KOPT-K1 (cell line): ENCODE measurements around the gene TULP1.

Source experiments
- H3K27ac ChIP-seq: fragments of 200-600 bp; sonication (generic); 2 replicates; pipeline ENCODE4 v1.5.1; 2016; ENCODE audit warnings: antibody characterized with exemption, mild to moderate bottlenecking, low read depth, low read length; ENCODE audit not compliant: poor library complexity, severe bottlenecking
- H3K36me3 ChIP-seq: fragments of 200-600 bp; sonication (generic); 2 replicates; pipeline ENCODE4 v1.5.1; 2017; ENCODE audit warnings: antibody characterized with exemption, mild to moderate bottlenecking, low read length, moderate library complexity; ENCODE audit not compliant: insufficient read depth
- H3K9me3 ChIP-seq: fragments of 200-600 bp; sonication (generic); 2 replicates; pipeline ENCODE4 v1.5.1; 2017; ENCODE audit warnings: antibody characterized with exemption, low read length, mild to moderate bottlenecking; ENCODE audit not compliant: insufficient read depth, poor library complexity, severe bottlenecking

The TULP1 gene

GRCh38 chr6:35496036-35496840 lies 16.5 kb downstream of the TULP1 start:
- H3K27ac ChIP-seq: no peak overlapping the region

GRCh38 chr6:35495258-35496035 lies 17.2 kb downstream of the TULP1 start:
- H3K9me3 ChIP-seq: no peaks in the 10 kb centered on the region
- H3K36me3 ChIP-seq: no peaks in the 10 kb centered on the region
- no peak overlapping the region for H3K27ac ChIP-seq

More at GRCh38 chr6:35496036-35496840, 16.5 kb downstream of the TULP1 start:
- H3K36me3 ChIP-seq: no peaks in the 10 kb centered on the region
- no peaks in the 10 kb centered on the region for H3K9me3 ChIP-seq

GRCh38 chr6:35494161-35494563 lies 18.5 kb downstream of the TULP1 start:
- Histone ChIP-seq H3K36me3 (no peaks in the 10 kb centered on the region), H3K9me3 (no peaks in the 10 kb centered on the region), H3K27ac (no peak overlapping the region)

GRCh38 chr6:35493307-35493983 lies 19.3 kb downstream of the TULP1 start:
- Histone ChIP-seq H3K9me3 (no peaks in the 10 kb centered on the region), H3K36me3 (no peaks in the 10 kb centered on the region), H3K27ac (no peak overlapping the region)

- no peaks in the 10 kb centered on the region for H3K36me3 ChIP-seq
- no peaks in the 10 kb centered on the region for H3K9me3 ChIP-seq
- no peak overlapping the region for H3K27ac ChIP-seq
These were observed 19.8 kb downstream of the TULP1 start for GRCh38 chr6:35492974-35493284.

- Histone ChIP-seq H3K9me3 (no peaks in the 10 kb centered on the region), H3K36me3 (no peaks in the 10 kb centered on the region), H3K27ac (no peak overlapping the region)
These were observed 20.3 kb downstream of the TULP1 start for GRCh38 chr6:35492258-35492973.

- no peaks in the 10 kb centered on the region for H3K36me3 ChIP-seq
- no peak overlapping the region for H3K27ac ChIP-seq
- no peaks in the 10 kb centered on the region for H3K9me3 ChIP-seq
These were observed 21.0 kb downstream of the TULP1 start for GRCh38 chr6:35491558-35492257.

- H3K9me3 ChIP-seq: no peaks in the 10 kb centered on the region
- no peaks in the 10 kb centered on the region for H3K36me3 ChIP-seq
- no peak overlapping the region for H3K27ac ChIP-seq
These were observed 21.7 kb downstream of the TULP1 start for GRCh38 chr6:35490821-35491557.

GRCh38 chr6:35489995-35490791 lies 22.5 kb downstream of the TULP1 start:
- Histone ChIP-seq H3K9me3 (no peaks in the 10 kb centered on the region), H3K27ac (no peak overlapping the region), H3K36me3 (no peaks in the 10 kb centered on the region)

GRCh38 chr6:35489066-35489465 lies 23.6 kb downstream of the TULP1 start:
- H3K9me3 ChIP-seq: no peaks in the 10 kb centered on the region
- no peaks in the 10 kb centered on the region for H3K36me3 ChIP-seq
- H3K27ac ChIP-seq: no peak overlapping the region

- H3K9me3 ChIP-seq: no peaks in the 10 kb centered on the region
- H3K27ac ChIP-seq: no peak overlapping the region
- no peaks in the 10 kb centered on the region for H3K36me3 ChIP-seq
These were observed 24.2 kb downstream of the TULP1 start for GRCh38 chr6:35488517-35488862.

- no peak overlapping the region for H3K27ac ChIP-seq
- H3K36me3 ChIP-seq: no peaks in the 10 kb centered on the region
- no peaks in the 10 kb centered on the region for H3K9me3 ChIP-seq
These were observed 24.8 kb downstream of the TULP1 start for GRCh38 chr6:35487658-35488516.
